Epidermal melanocyte (primary cell): Measurements from ENCODE around the gene RAG1.
A peak's percentile ranks its signal among the peaks of the same experiment; 100 is the strongest.

Experiments used
- DNase-seq: peaks from one replicate; pipeline ENCODE4 v3.0.0; 2011; ENCODE audit warnings: low spot score; ENCODE audit not compliant: insufficient read length

RAG1 gene

GRCh38 chr11:36588099-36588498 is 20.3 kb downstream of the RAG1 start:
- DNase-seq: no peak

- DNase-seq: no peak
These were observed 22.7 kb downstream of the RAG1 start for GRCh38 chr11:36590513-36590912.

- no peak for DNase-seq
These were observed 23.6 kb downstream of the RAG1 start for GRCh38 chr11:36591433-36591832.

GRCh38 chr11:36594316-36594989 is 26.6 kb downstream of the RAG1 start, which contains the start of gene IFTAP:
Gene IFTAP (plus strand): TSS chr11:36594502. CDS start chr11:36610104, 15,602 bp downstream.
- peak; percentile 93 for DNase-seq

- DNase-seq: no peak
These were observed 29.1 kb downstream of the RAG1 start for GRCh38 chr11:36596880-36597279.

- no peak for DNase-seq
These were observed 30.2 kb downstream of the RAG1 start, which contains the start of gene RAG2 for GRCh38 chr11:36598051-36598450. Gene RAG2 (minus strand): TSS chr11:36598236. CDS start chr11:36594168, 4,068 bp downstream.

- DNase-seq: no peak
These were observed 32.4 kb downstream of the RAG1 start for GRCh38 chr11:36600180-36600579.

- no peak for DNase-seq
These were observed 33.3 kb downstream of the RAG1 start for GRCh38 chr11:36601155-36601554.

- no peak for DNase-seq
These were observed 34.3 kb downstream of the RAG1 start for GRCh38 chr11:36602135-36602534.

GRCh38 chr11:36605221-36606216 is 37.7 kb downstream of the RAG1 start:
- no peak for DNase-seq

- DNase-seq: no peak
These were observed 40.8 kb downstream of the RAG1 start for GRCh38 chr11:36608491-36609199.

GRCh38 chr11:36609383-36609782 is 41.6 kb downstream of the RAG1 start:
- DNase-seq: no peak

- no peak for DNase-seq
These were observed 48.0 kb downstream of the RAG1 start for GRCh38 chr11:36615826-36616225.

GRCh38 chr11:36617543-36618362 is 49.9 kb downstream of the RAG1 start:
- DNase-seq: no peak

- DNase-seq: no peak
These were observed 50.7 kb downstream of the RAG1 start for GRCh38 chr11:36618363-36619047.

GRCh38 chr11:36619502-36619901 is 51.7 kb downstream of the RAG1 start:
- no peak for DNase-seq

- DNase-seq: no peak
These were observed 52.4 kb downstream of the RAG1 start for GRCh38 chr11:36620246-36620645.

GRCh38 chr11:36622431-36623136 is 54.8 kb downstream of the RAG1 start:
- peak; percentile 26 for DNase-seq

- no peak for DNase-seq
These were observed 55.7 kb downstream of the RAG1 start for GRCh38 chr11:36623494-36623893.
